GM13977 (cell line): ENCODE measurements around the gene NPNT.
"Not testable (repeated sequence)": the region's sequence is repeated elsewhere in the genome, so short reads cannot be mapped to it uniquely, and the experiment has no call there.

Experiments
- DNase-seq: peaks from one replicate; pipeline ENCODE4 v3.0.0; 2012; ENCODE audit warnings: low spot score
- CTCF ChIP-seq: IDR thresholded peaks from 2 replicates; pipeline ENCODE4 v1.5.1; 2012; ENCODE audit warnings: mild to moderate bottlenecking, control low read depth; ENCODE audit not compliant: insufficient read depth; ENCODE audit errors: extremely low read depth, missing control alignments
- in situ Hi-C: fragments of 300-500 bp; cut with MboI; formaldehyde crosslinking; loops from one replicate; pipeline ENCODE4 v1.12.0; 2022; ENCODE audit warnings: low sequenced_read_pairs, low pct_unique_long_range_greater_than_20kb, mixed read lengths, inconsistent platforms; ENCODE audit not compliant: unreplicated experiment

The NPNT gene

GRCh38 chr4:105894660-105895582 is at the start of gene NPNT:
Gene NPNT, plus strand, starts transcription at chr4:105895471. Its CDS starts 182 bp downstream, at chr4:105895653.
- peak; percentile 1 for TF ChIP-seq CTCF
- in situ Hi-C loops = no loop called here
- DNase-seq = peak; percentile 83

- DNase-seq = no peak
- TF ChIP-seq CTCF = no peak
- in situ Hi-C loops = no loop called here
These were observed 49.7 kb upstream of the NPNT start for GRCh38 chr4:105845559-105845958.

GRCh38 chr4:105848359-105848758 is 46.9 kb upstream of the NPNT start:
- DNase-seq, in situ Hi-C loops: not testable (repeated sequence)

- no peak for DNase-seq
- TF ChIP-seq CTCF = no peak
- in situ Hi-C loops = no loop called here
These were observed 44.1 kb upstream of the NPNT start for GRCh38 chr4:105851196-105851595.

- in situ Hi-C loops, DNase-seq: not testable (repeated sequence)
These were observed 43.0 kb upstream of the NPNT start for GRCh38 chr4:105852230-105852629.

- in situ Hi-C loops = no loop called here
- DNase-seq = no peak
- TF ChIP-seq CTCF = no peak
These were observed 36.7 kb upstream of the NPNT start for GRCh38 chr4:105858466-105859040.

- peak; percentile 25 for DNase-seq
- no peak for TF ChIP-seq CTCF
- in situ Hi-C loops = no loop called here
These were observed 36.0 kb upstream of the NPNT start for GRCh38 chr4:105859233-105859632.
